Activated CD4-positive, alpha-beta T cell treated with anti-CD3 and anti-CD28 coated beads, Interleukin-2, amount 10 ng/mL, durations not matched to agents 7 days and 5 days (primary cell): ENCODE measurements around the gene LRRC3. TPM values are rescaled to one million over a fixed set of nuclear protein-coding genes. Genes with fewer than 3 reads are reported as not detected.

ENCODE experiments used
- CTCF ChIA-PET: fragments of 350-600 bp; sonication (Branson Sonifier 250); formaldehyde crosslinking; loops from one replicate; lab custom pipeline; 2021; ENCODE audit warnings: antibody characterized with exemption; lab: Charles Lee
- POLR2A ChIA-PET: fragments of 350-600 bp; sonication (Branson Sonifier 250); formaldehyde crosslinking; loops from one replicate; lab custom pipeline; 2021; ENCODE audit warnings: antibody characterized with exemption; lab: Charles Lee
- DNase-seq: peaks from one replicate; pipeline ENCODE4 v3.0.0-alpha.2; 2020
- H3K27ac Mint-ChIP-seq: one replicate; pipeline ENCODE4 v1.8.0; 2021; ENCODE audit warnings: mild to moderate bottlenecking, moderate library complexity, mixed read lengths
- H3K27me3 Mint-ChIP-seq: one replicate; pipeline ENCODE4 v1.8.0; 2021; ENCODE audit warnings: mixed read lengths
- H3K36me3 Mint-ChIP-seq: one replicate; pipeline ENCODE4 v1.8.0; 2021; ENCODE audit warnings: low read depth, mixed read lengths
- H3K4me1 Mint-ChIP-seq: one replicate; pipeline ENCODE4 v1.8.0; 2021; ENCODE audit warnings: mixed read lengths
- H3K4me3 Mint-ChIP-seq: one replicate; pipeline ENCODE4 v1.8.0; 2021; ENCODE audit warnings: mild to moderate bottlenecking, moderate library complexity, mixed read lengths
- H3K9me3 Mint-ChIP-seq: one replicate; pipeline ENCODE4 v1.8.0; 2021; ENCODE audit warnings: mixed read lengths
- total RNA-seq, 2 experiments: library from RNA; stranded (reverse); gene quantifications; one replicate each; pipeline ENCODE4 v1.2.3, GENCODE V29; 2021

The LRRC3 gene
- total RNA-seq, 2 experiments from 2014 or later = 5.0 to 5.1 TPM

GRCh38 chr21:44459712-44460440 is 4.6 kb downstream of the LRRC3 start:
- no peaks in the 10 kb centered on the region for H3K9me3 Mint-ChIP-seq
- H3K4me1 Mint-ChIP-seq = peaks cover 8% of the 10 kb centered on the region
- H3K36me3 Mint-ChIP-seq = no peaks in the 10 kb centered on the region
- H3K27ac Mint-ChIP-seq = no peak overlapping the region
- no peak for DNase-seq
- H3K4me3 Mint-ChIP-seq = no peak overlapping the region
- CTCF ChIA-PET = no interaction called here
- POLR2A ChIA-PET = no interaction called here
- H3K27me3 Mint-ChIP-seq = no peaks in the 10 kb centered on the region

GRCh38 chr21:44460441-44460755 is 5.1 kb downstream of the LRRC3 start:
- H3K27ac Mint-ChIP-seq = no peak overlapping the region
- H3K4me3 Mint-ChIP-seq = no peak overlapping the region
- H3K27me3 Mint-ChIP-seq = no peaks in the 10 kb centered on the region
- H3K4me1 Mint-ChIP-seq = peaks cover 8% of the 10 kb centered on the region
- no peaks in the 10 kb centered on the region for H3K36me3 Mint-ChIP-seq
- POLR2A ChIA-PET = no interaction called here
- no peaks in the 10 kb centered on the region for H3K9me3 Mint-ChIP-seq
- CTCF ChIA-PET = no interaction called here
- no peak for DNase-seq

GRCh38 chr21:44461005-44461404 is 5.7 kb downstream of the LRRC3 start:
- Mint-ChIP-seq H3K4me3 (no peak overlapping the region), H3K27me3 (no peaks in the 10 kb centered on the region), H3K36me3 (no peaks in the 10 kb centered on the region), H3K27ac (no peak overlapping the region), H3K9me3 (no peaks in the 10 kb centered on the region), H3K4me1 (peaks cover 7% of the 10 kb centered on the region)
- ChIA-PET CTCF (interaction anchor here (1.3 kb wide), 1 partner anchor 9 kb away, joined by 5 read pairs; no protein-coding TSS in a partner anchor), POLR2A (interaction anchor here (0.6 kb wide), 1 partner anchor 315 kb away, joined by 5 read pairs; no protein-coding TSS in a partner anchor)
- DNase-seq = no peak

GRCh38 chr21:44461464-44462001 is 6.2 kb downstream of the LRRC3 start:
- no peaks in the 10 kb centered on the region for H3K36me3 Mint-ChIP-seq
- H3K27me3 Mint-ChIP-seq = no peaks in the 10 kb centered on the region
- ChIA-PET POLR2A (interaction anchor here (0.6 kb wide), 1 partner anchor 314 kb away, joined by 5 read pairs; no protein-coding TSS in a partner anchor), CTCF (interaction anchor here (1.3 kb wide), 1 partner anchor 9 kb away, joined by 5 read pairs; no protein-coding TSS in a partner anchor)
- no peak overlapping the region for H3K27ac Mint-ChIP-seq
- H3K4me1 Mint-ChIP-seq = peaks cover 4% of the 10 kb centered on the region
- H3K9me3 Mint-ChIP-seq = no peaks in the 10 kb centered on the region
- no peak overlapping the region for H3K4me3 Mint-ChIP-seq
- no peak for DNase-seq

- DNase-seq = no peak
- H3K27me3 Mint-ChIP-seq = no peaks in the 10 kb centered on the region
- H3K27ac Mint-ChIP-seq = no peak overlapping the region
- peaks cover 2% of the 10 kb centered on the region for H3K4me1 Mint-ChIP-seq
- no peaks in the 10 kb centered on the region for H3K36me3 Mint-ChIP-seq
- CTCF ChIA-PET = interaction anchor here (1.3 kb wide), 1 partner anchor 10 kb away, joined by 5 read pairs; no protein-coding TSS in a partner anchor
- H3K4me3 Mint-ChIP-seq = no peak overlapping the region
- POLR2A ChIA-PET = no interaction called here
- H3K9me3 Mint-ChIP-seq = no peaks in the 10 kb centered on the region
Measured at GRCh38 chr21:44462086-44462833, 7.0 kb downstream of the LRRC3 start.

- no peak for DNase-seq
- Mint-ChIP-seq H3K4me1 (peaks cover 2% of the 10 kb centered on the region), H3K27ac (no peak overlapping the region), H3K4me3 (no peak overlapping the region), H3K36me3 (no peaks in the 10 kb centered on the region), H3K9me3 (no peaks in the 10 kb centered on the region), H3K27me3 (no peaks in the 10 kb centered on the region)
- ChIA-PET POLR2A (no interaction called here), CTCF (no interaction called here)
Measured at GRCh38 chr21:44462834-44463200, 7.5 kb downstream of the LRRC3 start.

- H3K27me3 Mint-ChIP-seq = no peaks in the 10 kb centered on the region
- ChIA-PET CTCF (no interaction called here), POLR2A (no interaction called here)
- H3K9me3 Mint-ChIP-seq = no peaks in the 10 kb centered on the region
- H3K4me3 Mint-ChIP-seq = no peak overlapping the region
- no peaks in the 10 kb centered on the region for H3K36me3 Mint-ChIP-seq
- no peak overlapping the region for H3K27ac Mint-ChIP-seq
- DNase-seq = no peak
- no peaks in the 10 kb centered on the region for H3K4me1 Mint-ChIP-seq
Measured at GRCh38 chr21:44463724-44464123, 8.4 kb downstream of the LRRC3 start.

GRCh38 chr21:44464351-44464750 is 9.0 kb downstream of the LRRC3 start:
- H3K36me3 Mint-ChIP-seq = no peaks in the 10 kb centered on the region
- H3K4me3 Mint-ChIP-seq = no peak overlapping the region
- no peak for DNase-seq
- CTCF ChIA-PET = no interaction called here
- POLR2A ChIA-PET = no interaction called here
- peak overlapping the region; percentile 9 for H3K27ac Mint-ChIP-seq
- H3K27me3 Mint-ChIP-seq = no peaks in the 10 kb centered on the region
- H3K4me1 Mint-ChIP-seq = no peaks in the 10 kb centered on the region
- no peaks in the 10 kb centered on the region for H3K9me3 Mint-ChIP-seq

GRCh38 chr21:44466351-44466954 is 11.1 kb downstream of the LRRC3 start:
- Mint-ChIP-seq H3K4me3 (no peak overlapping the region), H3K27me3 (peaks cover 4% of the 10 kb centered on the region), H3K27ac (no peak overlapping the region), H3K4me1 (no peaks in the 10 kb centered on the region), H3K9me3 (no peaks in the 10 kb centered on the region), H3K36me3 (no peaks in the 10 kb centered on the region)
- DNase-seq = no peak
- ChIA-PET CTCF (no interaction called here), POLR2A (no interaction called here)

GRCh38 chr21:44466996-44467858 is 11.9 kb downstream of the LRRC3 start:
- DNase-seq = no peak
- H3K27me3 Mint-ChIP-seq = peaks cover 4% of the 10 kb centered on the region
- no peak overlapping the region for H3K4me3 Mint-ChIP-seq
- no peaks in the 10 kb centered on the region for H3K36me3 Mint-ChIP-seq
- no peaks in the 10 kb centered on the region for H3K4me1 Mint-ChIP-seq
- H3K9me3 Mint-ChIP-seq = no peaks in the 10 kb centered on the region
- CTCF ChIA-PET = no interaction called here
- POLR2A ChIA-PET = no interaction called here
- H3K27ac Mint-ChIP-seq = no peak overlapping the region

- H3K27me3 Mint-ChIP-seq = peaks cover 4% of the 10 kb centered on the region
- H3K9me3 Mint-ChIP-seq = no peaks in the 10 kb centered on the region
- H3K4me3 Mint-ChIP-seq = no peak overlapping the region
- no peaks in the 10 kb centered on the region for H3K4me1 Mint-ChIP-seq
- DNase-seq = no peak
- ChIA-PET CTCF (no interaction called here), POLR2A (no interaction called here)
- no peaks in the 10 kb centered on the region for H3K36me3 Mint-ChIP-seq
- H3K27ac Mint-ChIP-seq = no peak overlapping the region
Measured at GRCh38 chr21:44467859-44468195, 12.5 kb downstream of the LRRC3 start.

- CTCF ChIA-PET = no interaction called here
Measured at GRCh38 chr21:44471341-44471740, 16.0 kb downstream of the LRRC3 start.

More at GRCh38 chr21:44471341-44471740, 16.0 kb downstream of the LRRC3 start:
- no peaks in the 10 kb centered on the region for H3K9me3 Mint-ChIP-seq
- H3K36me3 Mint-ChIP-seq = no peaks in the 10 kb centered on the region
- H3K27ac Mint-ChIP-seq = no peak overlapping the region
- no peaks in the 10 kb centered on the region for H3K4me1 Mint-ChIP-seq
- no peak overlapping the region for H3K4me3 Mint-ChIP-seq
- POLR2A ChIA-PET = interaction anchor here (0.6 kb wide), 1 partner anchor 1360 kb away, joined by 11 read pairs; no protein-coding TSS in a partner anchor
- peaks cover 4% of the 10 kb centered on the region for H3K27me3 Mint-ChIP-seq
- DNase-seq = no peak
